Heart left ventricle (tissue), 16 donors: ENCODE data around the gene MYO18B. TPM values are rescaled to one million over a fixed set of nuclear protein-coding genes. Genes with fewer than 3 reads are reported as not detected.

Source experiments
- ATAC-seq, 4 donors: fragments of 200-7000 bp; cut with Tn5 transposase; one replicate each; pipeline ENCODE4 v1.9.1; 2020 to 2022; ENCODE audit warnings: moderate library complexity in 4 of 4, mild to moderate bottlenecking in 3 of 4, moderate number of reproducible peaks in 1 of 4
- DNase-seq, 5 donors: peaks; one replicate each; pipeline ENCODE4 v3.0.0-alpha.2; 2020
- H3K27ac ChIP-seq, 12 donors: fragments of 200-600 bp; sonication (generic) in 4 of 12; one replicate each; pipeline versions ENCODE4 v1.5.0 to v1.8.0; 2016 to 2022; ENCODE audit warnings: mild to moderate bottlenecking in 2 of 12
- H3K27me3 ChIP-seq, 9 donors: fragments of 200-600 bp; sonication (generic) in 2 of 9; one replicate each; pipeline versions ENCODE4 v1.5.1 to v1.8.0; 2016 to 2022; ENCODE audit warnings: mild to moderate bottlenecking in 3 of 9
- H3K36me3 ChIP-seq, 9 donors: fragments of 200-600 bp; sonication (generic) in 2 of 9; one replicate each; pipeline versions ENCODE4 v1.5.0 to v1.8.0; 2018 to 2022; ENCODE audit warnings: mild to moderate bottlenecking in 2 of 9
- H3K4me1 ChIP-seq, 12 donors: fragments of 200-600 bp; sonication (generic) in 4 of 12; one replicate each; pipeline versions ENCODE4 v1.5.0 to v1.8.0; 2016 to 2022; ENCODE audit warnings: mild to moderate bottlenecking in 3 of 12
- H3K4me3 ChIP-seq, 12 donors: fragments of 200-600 bp; sonication (generic) in 4 of 12; one replicate each; pipeline versions ENCODE4 v1.5.0 to v1.8.0; 2017 to 2022; ENCODE audit warnings: mild to moderate bottlenecking in 9 of 12, moderate library complexity in 4 of 12
- H3K9me3 ChIP-seq, 12 donors: fragments of 200-600 bp; sonication (generic) in 4 of 12; one replicate each; pipeline versions ENCODE4 v1.5.0 to v1.8.0; 2016 to 2022; ENCODE audit warnings: mild to moderate bottlenecking in 1 of 12
- POLR2A ChIP-seq, 2 donors: fragments of 450-650 bp; IDR thresholded peaks; one replicate each; pipeline ENCODE4 v1.6.1; 2017; ENCODE audit warnings: antibody characterized with exemption in 2 of 2, mild to moderate bottlenecking in 2 of 2, moderate library complexity in 2 of 2
- WGBS, 4 donors: extraction: QIAGEN DNeasy Blood & Tissue Kit in 2 of 4; methylation state at CpG; one replicate each; pipeline versions ENCODE4 v1.1.5 to v1.1.7; 2013 to 2018; 5-methylcytosine and 5-hydroxymethylcytosine counted together
- intact Hi-C, 10 donors: fragments of 100-400 bp; cut with DNase I; formaldehyde crosslinking; loops; one replicate each; pipeline versions ENCODE4 v1.11.1 to v1.14.2; 2022
- polyA plus RNA-seq, 2 donors: library from polyadenylated mRNA; stranded (reverse); fragments of 200-250 nt; gene quantifications; one replicate each; pipeline ENCODE4 v1.2.3, GENCODE V29; 2013
- total RNA-seq, 9 donors: library from RNA; depleted of rRNA in 2 of 9; stranded (reverse); fragments of >200 nt in 2 of 9; fragmentation: NEBNext Ultra II Directional in 3 of 9; extraction: Animal tissue kit (Norgen Biotek cat#: 25700) in 3 of 9; gene quantifications; one replicate each; pipeline versions ENCODE4 v1.1.0 to v1.2.4, GENCODE V29; 2016 to 2023
- TF ChIP-seq, protein P1 (sequence below), 12 donors: fragments of 200-600 bp; sonication (generic) in 4 of 12; IDR thresholded peaks; one replicate each; pipeline versions ENCODE4 v1.5.0 to v1.8.0; 2018 to 2022; ENCODE audit warnings: antibody characterized with exemption in 12 of 12, mild to moderate bottlenecking in 5 of 12
- donor health status: ischemic (EF 13 %, LVEDD 7.1; RV severe dilation, severe dysfunction).
- donor health status: healthy with polysubstance abuse.
- donor health status: DM: no; HTN: yes; CAD: no.
- donor health status: DM: no; HTN: no; CAD: no.
- donor health status: ischemic (EF 25% LVEDD 6.9; RV normal size, moderate dysfunction).
- donor health status: ischemic (EF 25% LVEDD 5.7; RV mildly dilated, moderate dysfunction).
- donor health status: healthy.
- donor health status: DM: yes; HTN: yes; CAD: no.
- donor health status: ischemic (EF 35%, LVEDD 5.7; RV mildly dilated, moderate dysfunction).
- donor health status: nonischemic (EF 11% LVEDD 7.7; RV severe dilation, severe dysfunction).
- donor health status: DM: yes; HTN: yes; CAD: no.
- donor health status: PGD.
- donor health status: ischemic (EF 29% LVEDD 5.4; RV normal size, mild dysfunction).
- donor health status: nonischemic (EF 23%, LVEDD 6.1; RV moderate dilation, normal function).

Gene MYO18B
- total and polyA plus RNA-seq, 11 donors: 140 to 301 (median 193) TPM

DNA sequence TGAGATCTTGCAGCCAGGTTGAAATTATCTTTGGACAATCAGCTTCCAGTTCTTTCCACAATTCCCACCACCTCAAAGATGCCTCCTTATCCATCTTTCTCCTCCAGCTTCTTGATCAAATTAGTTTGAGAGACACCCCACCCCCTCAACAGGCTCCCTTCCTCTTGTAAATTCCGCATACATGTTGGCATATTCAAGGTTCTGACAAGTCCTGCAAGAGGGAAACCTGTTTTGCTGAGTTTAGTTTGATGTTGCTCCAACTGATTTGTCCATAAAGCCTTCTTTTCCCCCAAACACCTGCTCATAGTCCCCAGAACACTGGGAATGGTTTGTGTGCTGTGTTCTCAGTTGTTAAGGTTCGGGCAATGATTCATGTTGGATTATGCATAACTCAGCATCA, 73.6 kb downstream of the MYO18B start:
- H3K36me3 ChIP-seq: peaks cover 0 to 69% (median 0%) of the 10 kb centered on the region in 9 donors
- TF ChIP-seq POLR2A (IDR thresholded peaks at IDR 0.05): no peak
- TF ChIP-seq, protein P1, sequence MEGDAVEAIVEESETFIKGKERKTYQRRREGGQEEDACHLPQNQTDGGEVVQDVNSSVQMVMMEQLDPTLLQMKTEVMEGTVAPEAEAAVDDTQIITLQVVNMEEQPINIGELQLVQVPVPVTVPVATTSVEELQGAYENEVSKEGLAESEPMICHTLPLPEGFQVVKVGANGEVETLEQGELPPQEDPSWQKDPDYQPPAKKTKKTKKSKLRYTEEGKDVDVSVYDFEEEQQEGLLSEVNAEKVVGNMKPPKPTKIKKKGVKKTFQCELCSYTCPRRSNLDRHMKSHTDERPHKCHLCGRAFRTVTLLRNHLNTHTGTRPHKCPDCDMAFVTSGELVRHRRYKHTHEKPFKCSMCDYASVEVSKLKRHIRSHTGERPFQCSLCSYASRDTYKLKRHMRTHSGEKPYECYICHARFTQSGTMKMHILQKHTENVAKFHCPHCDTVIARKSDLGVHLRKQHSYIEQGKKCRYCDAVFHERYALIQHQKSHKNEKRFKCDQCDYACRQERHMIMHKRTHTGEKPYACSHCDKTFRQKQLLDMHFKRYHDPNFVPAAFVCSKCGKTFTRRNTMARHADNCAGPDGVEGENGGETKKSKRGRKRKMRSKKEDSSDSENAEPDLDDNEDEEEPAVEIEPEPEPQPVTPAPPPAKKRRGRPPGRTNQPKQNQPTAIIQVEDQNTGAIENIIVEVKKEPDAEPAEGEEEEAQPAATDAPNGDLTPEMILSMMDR (IDR thresholded peaks at IDR 0.05): no peak
- no peak for ATAC-seq
- H3K27ac ChIP-seq: no peak overlapping the region
- H3K27me3 ChIP-seq: no peaks in the 10 kb centered on the region
- intact Hi-C loops: no loop called here
- no peak for DNase-seq
- H3K9me3 ChIP-seq: no peaks in the 10 kb centered on the region
- WGBS, 4 donors: 78 to 88% (median 86%) methylated on average over 2 of the region's 2 CpGs
- H3K4me1 ChIP-seq: no peaks in the 10 kb centered on the region
- H3K4me3 ChIP-seq: no peak overlapping the region

DNA sequence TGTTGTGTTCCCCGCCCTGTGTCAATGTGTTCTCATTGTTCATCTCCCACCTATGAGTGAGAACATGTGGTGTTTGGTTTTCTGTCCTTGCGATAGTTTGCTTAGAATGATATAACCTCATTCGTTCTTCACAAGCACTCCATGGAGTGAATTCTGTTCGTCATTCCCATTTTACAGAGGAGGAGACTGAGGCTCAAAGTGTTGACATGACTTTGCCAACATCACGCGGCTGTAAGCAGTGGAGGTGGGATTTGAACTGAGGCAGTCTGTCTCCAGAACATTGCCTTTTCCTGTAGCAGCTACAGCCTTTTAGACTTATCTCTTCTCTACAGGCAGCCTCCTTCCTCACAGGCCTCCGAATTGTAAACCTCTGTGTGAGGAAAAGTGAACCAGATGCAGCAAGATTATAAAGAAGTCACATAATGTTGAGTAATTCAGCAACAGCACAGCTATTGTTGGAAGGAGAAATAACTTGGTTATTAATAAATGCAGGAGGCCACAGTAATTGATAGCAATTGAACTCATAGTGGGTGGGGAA, 74.6 kb downstream of the MYO18B start:
- intact Hi-C loops: no loop called here
- ATAC-seq: no peak
- Histone ChIP-seq H3K4me3 (no peak overlapping the region), H3K27ac (no peak overlapping the region), H3K9me3 (no peaks in the 10 kb centered on the region), H3K36me3 (peaks cover 0 to 71% (median 0%) of the 10 kb centered on the region in 9 donors), H3K4me1 (no peaks in the 10 kb centered on the region), H3K27me3 (no peaks in the 10 kb centered on the region)
- WGBS, 4 donors: 84 to 86% (median 84%) methylated on average over 7 of the region's 7 CpGs
- TF ChIP-seq POLR2A (IDR thresholded peaks at IDR 0.05): no peak
- no peak for DNase-seq

DNA sequence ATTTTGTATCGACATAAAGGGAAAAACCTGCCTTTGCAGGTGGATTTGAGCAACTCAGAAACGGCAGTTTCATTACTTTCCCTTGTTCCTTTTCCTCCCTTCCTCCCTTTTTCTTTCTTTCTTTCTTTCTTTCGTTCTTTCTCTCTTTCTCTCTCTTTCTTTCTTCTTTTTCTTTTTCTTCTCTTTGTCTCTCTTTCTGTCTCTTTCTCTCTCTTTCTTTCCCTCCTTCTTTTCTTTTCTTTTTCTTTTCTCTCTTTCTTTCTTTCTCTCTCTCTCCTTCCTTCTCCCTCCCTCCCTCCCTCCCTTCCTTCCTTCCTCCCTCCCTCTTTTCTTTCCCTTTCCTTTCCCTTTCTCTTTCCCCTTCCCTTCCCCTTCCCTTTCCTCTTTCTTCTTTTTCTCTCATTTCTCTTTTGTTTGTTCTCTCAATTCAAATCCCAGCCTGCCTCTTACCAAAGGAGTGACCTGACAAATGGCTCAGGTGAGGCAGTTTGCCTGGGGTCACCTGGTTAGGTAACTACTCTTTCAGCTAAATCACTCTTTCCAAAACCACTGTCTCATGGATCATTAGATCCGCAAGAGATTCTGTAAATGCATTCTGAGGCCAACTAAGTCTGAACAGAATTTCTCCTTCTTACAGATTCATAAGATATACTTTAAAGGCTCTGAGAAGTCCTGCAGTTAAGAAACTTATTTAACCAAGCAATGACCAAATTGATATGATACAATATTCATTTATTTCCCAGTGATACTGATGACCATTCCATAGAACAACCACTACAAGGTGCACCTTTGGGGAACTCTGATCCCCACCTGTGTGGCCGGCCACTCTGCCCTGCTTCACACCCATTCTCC, 75.3 kb downstream of the MYO18B start:
- intact Hi-C loops: no loop called here
- Histone ChIP-seq H3K36me3 (peaks cover 0 to 71% (median 0%) of the 10 kb centered on the region in 9 donors), H3K27ac (no peak overlapping the region), H3K4me1 (no peaks in the 10 kb centered on the region), H3K4me3 (no peak overlapping the region), H3K27me3 (no peaks in the 10 kb centered on the region), H3K9me3 (no peaks in the 10 kb centered on the region)
- DNase-seq (no peak), ATAC-seq (no peak)
- WGBS, 4 donors: 80 to 86% (median 82%) methylated on average over 5 of the region's 5 CpGs
- TF ChIP-seq, protein P1 (IDR thresholded peaks at IDR 0.05): no peak
- no peak for TF ChIP-seq POLR2A (IDR thresholded peaks at IDR 0.05)

DNA sequence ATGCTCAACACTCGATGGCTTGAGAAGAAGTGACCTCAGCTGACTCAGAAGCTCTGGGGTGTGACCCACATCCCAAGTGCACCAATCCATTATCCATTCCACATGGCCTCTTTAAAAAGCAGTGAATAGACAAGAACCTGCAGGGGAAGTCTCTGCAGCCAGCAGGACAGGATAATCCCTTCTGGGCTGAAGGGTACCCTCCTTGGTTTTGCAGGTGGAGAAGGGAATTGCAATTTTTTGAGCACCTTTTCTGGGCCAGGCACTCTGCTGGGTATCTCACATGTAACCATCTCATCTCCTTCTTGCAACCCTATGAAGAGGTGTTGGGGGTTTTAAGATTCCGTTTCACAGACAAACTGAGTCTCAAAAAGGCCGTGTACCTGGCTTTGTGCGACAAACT, 76.6 kb downstream of the MYO18B start:
- 72 to 82% (median 77%) methylated on average over 4 of the region's 4 CpGs for WGBS, 4 donors
- TF ChIP-seq, protein P1 (IDR thresholded peaks at IDR 0.05): no peak
- TF ChIP-seq POLR2A (IDR thresholded peaks at IDR 0.05): no peak
- H3K4me3 ChIP-seq: no peak overlapping the region
- H3K4me1 ChIP-seq: peaks cover 0 to 3% (median 0%) of the 10 kb centered on the region in 12 donors
- peak in 1 of 4 donors; percentile 9 for ATAC-seq
- H3K36me3 ChIP-seq: peaks cover 0 to 72% (median 0%) of the 10 kb centered on the region in 9 donors
- H3K9me3 ChIP-seq: no peaks in the 10 kb centered on the region
- H3K27me3 ChIP-seq: no peaks in the 10 kb centered on the region
- intact Hi-C loops: no loop called here
- no peak overlapping the region for H3K27ac ChIP-seq
- no peak for DNase-seq
